ENCODE measurements around the gene LRRC74B. TPM values are rescaled to one million over a fixed set of nuclear protein-coding genes. Genes with fewer than 3 reads are reported as not detected.

LRRC74B gene
- total RNA-seq, 4 donors from 2014 or later = not detected

- intact Hi-C loops (cut with DNase I) = no loop called here
- no peak for DNase-seq (ENCODE audit: extremely low spot score)
- no peaks in the 10 kb centered on the region for H3K36me3 ChIP-seq
- peaks cover 0 to 8% (median 0%) of the 10 kb centered on the region in 4 donors for H3K27me3 ChIP-seq
- H3K9me3 ChIP-seq = no peaks in the 10 kb centered on the region
- no peak overlapping the region for H3K27ac ChIP-seq (replicated peaks in 1 of 4)
- no peak for TF ChIP-seq EP300 (IDR thresholded peaks at IDR 0.05)
- no peak for TF ChIP-seq POLR2A (IDR thresholded peaks at IDR 0.05; ENCODE audit: low read depth)
- no peak for TF ChIP-seq POLR2AphosphoS5 (IDR thresholded peaks at IDR 0.05)
- TF ChIP-seq CTCF (IDR thresholded peaks at IDR 0.05) = no peak
- 86% methylated on average over 26 of the region's 28 CpGs for WGBS
- no peak overlapping the region for H3K4me3 ChIP-seq
- no peaks in the 10 kb centered on the region for H3K4me1 ChIP-seq
Measured at GRCh38 chr22:21067075-21067900, 21.5 kb downstream of the LRRC74B start.

- TF ChIP-seq CTCF (IDR thresholded peaks at IDR 0.05) (no peak), POLR2AphosphoS5 (IDR thresholded peaks at IDR 0.05) (no peak), POLR2A (IDR thresholded peaks at IDR 0.05; ENCODE audit: low read depth) (no peak), EP300 (IDR thresholded peaks at IDR 0.05) (no peak)
- no peak overlapping the region for H3K4me3 ChIP-seq
- 91% methylated on average over 11 of the region's 12 CpGs for WGBS
- DNase-seq (ENCODE audit: extremely low spot score) = no peak
- intact Hi-C loops (cut with DNase I) = no loop called here
- H3K9me3 ChIP-seq = no peaks in the 10 kb centered on the region
- H3K27ac ChIP-seq (replicated peaks in 1 of 4) = no peak overlapping the region
- H3K27me3 ChIP-seq = peaks cover 0 to 8% (median 0%) of the 10 kb centered on the region in 4 donors
- no peaks in the 10 kb centered on the region for H3K4me1 ChIP-seq
- no peaks in the 10 kb centered on the region for H3K36me3 ChIP-seq
Measured at GRCh38 chr22:21067901-21068680, 22.3 kb downstream of the LRRC74B start.

GRCh38 chr22:21068681-21069276, 23.0 kb downstream of the LRRC74B start:
- DNase-seq (ENCODE audit: extremely low spot score) = no peak
- H3K4me3 ChIP-seq = no peak overlapping the region
- TF ChIP-seq CTCF (IDR thresholded peaks at IDR 0.05) (no peak), POLR2AphosphoS5 (IDR thresholded peaks at IDR 0.05) (no peak), EP300 (IDR thresholded peaks at IDR 0.05) (no peak), POLR2A (IDR thresholded peaks at IDR 0.05; ENCODE audit: low read depth) (no peak)
- H3K36me3 ChIP-seq = no peaks in the 10 kb centered on the region
- H3K27me3 ChIP-seq = peaks cover 0 to 8% (median 0%) of the 10 kb centered on the region in 4 donors
- intact Hi-C loops (cut with DNase I) = no loop called here
- no peak overlapping the region for H3K27ac ChIP-seq (replicated peaks in 1 of 4)
- H3K9me3 ChIP-seq = no peaks in the 10 kb centered on the region
- WGBS = 75% methylated on average over 4 of the region's 4 CpGs
- no peaks in the 10 kb centered on the region for H3K4me1 ChIP-seq

GRCh38 chr22:21069375-21069774, 23.6 kb downstream of the LRRC74B start:
- no peaks in the 10 kb centered on the region for H3K9me3 ChIP-seq
- no peak overlapping the region for H3K27ac ChIP-seq (replicated peaks in 1 of 4)
- TF ChIP-seq EP300 (IDR thresholded peaks at IDR 0.05) (no peak), POLR2A (IDR thresholded peaks at IDR 0.05; ENCODE audit: low read depth) (no peak), CTCF (IDR thresholded peaks at IDR 0.05) (no peak), POLR2AphosphoS5 (IDR thresholded peaks at IDR 0.05) (no peak)
- H3K4me3 ChIP-seq = no peak overlapping the region
- no peak for DNase-seq (ENCODE audit: extremely low spot score)
- H3K27me3 ChIP-seq = peaks cover 0 to 3% (median 0%) of the 10 kb centered on the region in 4 donors
- intact Hi-C loops (cut with DNase I) = no loop called here
- no peaks in the 10 kb centered on the region for H3K36me3 ChIP-seq
- H3K4me1 ChIP-seq = no peaks in the 10 kb centered on the region
- WGBS = 76% methylated on average over 4 of the region's 5 CpGs
